Skeletal muscle satellite cell (primary cell): ENCODE data around the gene RPUSD1.
A peak's percentile ranks its signal among the peaks of the same experiment; 100 is the strongest.
"Not testable (repeated sequence)": the region's sequence is repeated elsewhere in the genome, so short reads cannot be mapped to it uniquely, and the experiment has no call there.

Experiments used
- H3K27me3 ChIP-seq: 2 replicates; pipeline ENCODE4 v1.7.0; 2013; ENCODE audit warnings: low read length; ENCODE audit not compliant: control insufficient read depth, insufficient read depth
- H3K36me3 ChIP-seq: 2 replicates; pipeline ENCODE4 v1.7.0; 2013; ENCODE audit warnings: mild to moderate bottlenecking, control low read depth, low read length; ENCODE audit not compliant: insufficient read depth
- H3K4me1 ChIP-seq: 2 replicates; pipeline ENCODE4 v1.7.0; 2013; ENCODE audit warnings: low read length; ENCODE audit not compliant: control insufficient read depth, insufficient read depth
- H3K4me2 ChIP-seq: 2 replicates; pipeline ENCODE4 v1.7.0; 2013; ENCODE audit warnings: mild to moderate bottlenecking, low read length
- H3K4me3 ChIP-seq: 2 replicates; pipeline ENCODE4 v1.7.0; 2013; ENCODE audit warnings: low read length
- H3K9ac ChIP-seq: 2 replicates; pipeline ENCODE4 v1.7.0; 2013; ENCODE audit warnings: mild to moderate bottlenecking, low read depth, low read length, moderate library complexity
- H3K9me3 ChIP-seq: replicated peaks from 2 replicates; pipeline ENCODE4 v1.7.0; 2013; ENCODE audit warnings: mild to moderate bottlenecking, control low read depth, low read length

RPUSD1 gene

GRCh38 chr16:825341-826061 lies 37.3 kb upstream of the RPUSD1 start:
- H3K4me1 ChIP-seq = peaks cover 8% of the 10 kb centered on the region
- no peak overlapping the region for H3K9ac ChIP-seq
- peak overlapping the region; percentile 62 for H3K4me2 ChIP-seq
- no peaks in the 10 kb centered on the region for H3K36me3 ChIP-seq
- peak overlapping the region; percentile 51 for H3K4me3 ChIP-seq
- H3K27me3 ChIP-seq = peaks cover 36% of the 10 kb centered on the region
- H3K9me3 ChIP-seq = no peaks in the 10 kb centered on the region

GRCh38 chr16:824601-825000 lies 36.4 kb upstream of the RPUSD1 start:
- H3K4me2 ChIP-seq = no peak overlapping the region
- no peak overlapping the region for H3K9ac ChIP-seq
- no peaks in the 10 kb centered on the region for H3K36me3 ChIP-seq
- no peak overlapping the region for H3K4me3 ChIP-seq
- no peaks in the 10 kb centered on the region for H3K9me3 ChIP-seq
- H3K4me1 ChIP-seq = peaks cover 8% of the 10 kb centered on the region
- H3K27me3 ChIP-seq = peaks cover 35% of the 10 kb centered on the region

- Histone ChIP-seq H3K4me3 (no peak overlapping the region), H3K4me2 (no peak overlapping the region), H3K9ac (no peak overlapping the region), H3K9me3 (no peaks in the 10 kb centered on the region), H3K4me1 (peaks cover 8% of the 10 kb centered on the region), H3K36me3 (no peaks in the 10 kb centered on the region), H3K27me3 (peaks cover 39% of the 10 kb centered on the region)
These were observed 36.0 kb upstream of the RPUSD1 start for GRCh38 chr16:824194-824593.

- no peak overlapping the region for H3K4me2 ChIP-seq
- H3K27me3 ChIP-seq = peaks cover 46% of the 10 kb centered on the region
- H3K9ac ChIP-seq = no peak overlapping the region
- no peaks in the 10 kb centered on the region for H3K36me3 ChIP-seq
- H3K9me3 ChIP-seq = no peaks in the 10 kb centered on the region
- peaks cover 8% of the 10 kb centered on the region for H3K4me1 ChIP-seq
- no peak overlapping the region for H3K4me3 ChIP-seq
These were observed 34.7 kb upstream of the RPUSD1 start for GRCh38 chr16:822909-823297.

- Histone ChIP-seq H3K9ac (no peak overlapping the region), H3K9me3 (no peaks in the 10 kb centered on the region), H3K4me3 (no peak overlapping the region), H3K4me1 (peaks cover 8% of the 10 kb centered on the region), H3K27me3 (peaks cover 48% of the 10 kb centered on the region), H3K4me2 (no peak overlapping the region), H3K36me3 (no peaks in the 10 kb centered on the region)
These were observed 34.2 kb upstream of the RPUSD1 start for GRCh38 chr16:822174-822908.

- H3K9me3 ChIP-seq = no peaks in the 10 kb centered on the region
- no peak overlapping the region for H3K9ac ChIP-seq
- H3K4me2 ChIP-seq = no peak overlapping the region
- no peaks in the 10 kb centered on the region for H3K36me3 ChIP-seq
- H3K4me1 ChIP-seq = peaks cover 8% of the 10 kb centered on the region
- H3K27me3 ChIP-seq = peaks cover 54% of the 10 kb centered on the region
- H3K4me3 ChIP-seq = no peak overlapping the region
These were observed 33.6 kb upstream of the RPUSD1 start for GRCh38 chr16:821751-822150.

- peaks cover 8% of the 10 kb centered on the region for H3K4me1 ChIP-seq
- H3K9me3 ChIP-seq = no peaks in the 10 kb centered on the region
- peaks cover 51% of the 10 kb centered on the region for H3K27me3 ChIP-seq
These were observed 32.6 kb upstream of the RPUSD1 start for GRCh38 chr16:820748-821147.

GRCh38 chr16:820044-820408 lies 31.8 kb upstream of the RPUSD1 start:
- not testable (repeated sequence) for H3K9me3 ChIP-seq, H3K4me2 ChIP-seq, H3K4me3 ChIP-seq, H3K4me1 ChIP-seq, H3K36me3 ChIP-seq, H3K9ac ChIP-seq
- peaks cover 44% of the 10 kb centered on the region for H3K27me3 ChIP-seq

More at GRCh38 chr16:820748-821147, 32.6 kb upstream of the RPUSD1 start:
- Histone ChIP-seq H3K36me3 (no peaks in the 10 kb centered on the region), H3K9ac (no peak overlapping the region), H3K4me3 (no peak overlapping the region), H3K4me2 (no peak overlapping the region)

- Histone ChIP-seq H3K4me3 (no peak overlapping the region), H3K27me3 (peaks cover 39% of the 10 kb centered on the region), H3K9ac (no peak overlapping the region), H3K9me3 (no peaks in the 10 kb centered on the region), H3K4me2 (no peak overlapping the region), H3K36me3 (no peaks in the 10 kb centered on the region), H3K4me1 (peaks cover 11% of the 10 kb centered on the region)
These were observed 31.3 kb upstream of the RPUSD1 start for GRCh38 chr16:819336-820043.

- no peaks in the 10 kb centered on the region for H3K9me3 ChIP-seq
- H3K4me1 ChIP-seq = peaks cover 19% of the 10 kb centered on the region
- H3K9ac ChIP-seq = no peak overlapping the region
- no peaks in the 10 kb centered on the region for H3K36me3 ChIP-seq
- peaks cover 35% of the 10 kb centered on the region for H3K27me3 ChIP-seq
- H3K4me2 ChIP-seq = no peak overlapping the region
- no peak overlapping the region for H3K4me3 ChIP-seq
These were observed 30.4 kb upstream of the RPUSD1 start for GRCh38 chr16:818592-818991.

GRCh38 chr16:818132-818531 lies 30.0 kb upstream of the RPUSD1 start:
- no peaks in the 10 kb centered on the region for H3K36me3 ChIP-seq
- H3K4me2 ChIP-seq = no peak overlapping the region
- peaks cover 33% of the 10 kb centered on the region for H3K27me3 ChIP-seq
- no peak overlapping the region for H3K4me3 ChIP-seq
- H3K9me3 ChIP-seq = no peaks in the 10 kb centered on the region
- H3K4me1 ChIP-seq = peaks cover 24% of the 10 kb centered on the region
- H3K9ac ChIP-seq = no peak overlapping the region
